Measurements from ENCODE around the gene MTOR.

DNA sequence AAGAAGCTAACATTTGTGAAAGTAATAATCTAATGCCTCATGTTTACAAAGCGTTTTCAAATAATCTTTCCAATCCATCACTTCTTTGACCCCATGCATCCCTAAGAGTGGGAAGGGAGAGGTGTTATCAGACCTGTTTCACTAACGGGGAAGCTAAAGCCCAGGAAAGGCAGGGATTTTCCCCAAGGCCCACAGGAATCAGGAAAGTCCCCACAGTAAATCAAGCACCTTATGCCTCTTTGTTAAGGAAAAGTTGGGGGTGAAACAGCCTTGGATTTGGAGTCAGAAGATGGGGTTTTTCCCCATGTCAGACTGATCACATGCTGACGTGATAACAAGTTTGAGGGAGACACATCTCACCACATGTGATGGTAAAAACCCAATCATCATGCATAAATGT is 93.1 kb downstream of the MTOR start:
- no peak for TF ChIP-seq POLR2AphosphoS5 (IDR thresholded peaks at IDR 0.05; ENCODE audit: low read depth, low read length)
- TF ChIP-seq, protein P1, sequence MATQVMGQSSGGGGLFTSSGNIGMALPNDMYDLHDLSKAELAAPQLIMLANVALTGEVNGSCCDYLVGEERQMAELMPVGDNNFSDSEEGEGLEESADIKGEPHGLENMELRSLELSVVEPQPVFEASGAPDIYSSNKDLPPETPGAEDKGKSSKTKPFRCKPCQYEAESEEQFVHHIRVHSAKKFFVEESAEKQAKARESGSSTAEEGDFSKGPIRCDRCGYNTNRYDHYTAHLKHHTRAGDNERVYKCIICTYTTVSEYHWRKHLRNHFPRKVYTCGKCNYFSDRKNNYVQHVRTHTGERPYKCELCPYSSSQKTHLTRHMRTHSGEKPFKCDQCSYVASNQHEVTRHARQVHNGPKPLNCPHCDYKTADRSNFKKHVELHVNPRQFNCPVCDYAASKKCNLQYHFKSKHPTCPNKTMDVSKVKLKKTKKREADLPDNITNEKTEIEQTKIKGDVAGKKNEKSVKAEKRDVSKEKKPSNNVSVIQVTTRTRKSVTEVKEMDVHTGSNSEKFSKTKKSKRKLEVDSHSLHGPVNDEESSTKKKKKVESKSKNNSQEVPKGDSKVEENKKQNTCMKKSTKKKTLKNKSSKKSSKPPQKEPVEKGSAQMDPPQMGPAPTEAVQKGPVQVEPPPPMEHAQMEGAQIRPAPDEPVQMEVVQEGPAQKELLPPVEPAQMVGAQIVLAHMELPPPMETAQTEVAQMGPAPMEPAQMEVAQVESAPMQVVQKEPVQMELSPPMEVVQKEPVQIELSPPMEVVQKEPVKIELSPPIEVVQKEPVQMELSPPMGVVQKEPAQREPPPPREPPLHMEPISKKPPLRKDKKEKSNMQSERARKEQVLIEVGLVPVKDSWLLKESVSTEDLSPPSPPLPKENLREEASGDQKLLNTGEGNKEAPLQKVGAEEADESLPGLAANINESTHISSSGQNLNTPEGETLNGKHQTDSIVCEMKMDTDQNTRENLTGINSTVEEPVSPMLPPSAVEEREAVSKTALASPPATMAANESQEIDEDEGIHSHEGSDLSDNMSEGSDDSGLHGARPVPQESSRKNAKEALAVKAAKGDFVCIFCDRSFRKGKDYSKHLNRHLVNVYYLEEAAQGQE (IDR thresholded peaks at IDR 0.05; ENCODE audit: insufficient read depth in 1 of 2, low read depth in 2 of 2, low read length in 2 of 2), result no peak

All from PFSK-1 (cell line).